ENCODE results near the gene IMP4.

Gene IMP4

DNA sequence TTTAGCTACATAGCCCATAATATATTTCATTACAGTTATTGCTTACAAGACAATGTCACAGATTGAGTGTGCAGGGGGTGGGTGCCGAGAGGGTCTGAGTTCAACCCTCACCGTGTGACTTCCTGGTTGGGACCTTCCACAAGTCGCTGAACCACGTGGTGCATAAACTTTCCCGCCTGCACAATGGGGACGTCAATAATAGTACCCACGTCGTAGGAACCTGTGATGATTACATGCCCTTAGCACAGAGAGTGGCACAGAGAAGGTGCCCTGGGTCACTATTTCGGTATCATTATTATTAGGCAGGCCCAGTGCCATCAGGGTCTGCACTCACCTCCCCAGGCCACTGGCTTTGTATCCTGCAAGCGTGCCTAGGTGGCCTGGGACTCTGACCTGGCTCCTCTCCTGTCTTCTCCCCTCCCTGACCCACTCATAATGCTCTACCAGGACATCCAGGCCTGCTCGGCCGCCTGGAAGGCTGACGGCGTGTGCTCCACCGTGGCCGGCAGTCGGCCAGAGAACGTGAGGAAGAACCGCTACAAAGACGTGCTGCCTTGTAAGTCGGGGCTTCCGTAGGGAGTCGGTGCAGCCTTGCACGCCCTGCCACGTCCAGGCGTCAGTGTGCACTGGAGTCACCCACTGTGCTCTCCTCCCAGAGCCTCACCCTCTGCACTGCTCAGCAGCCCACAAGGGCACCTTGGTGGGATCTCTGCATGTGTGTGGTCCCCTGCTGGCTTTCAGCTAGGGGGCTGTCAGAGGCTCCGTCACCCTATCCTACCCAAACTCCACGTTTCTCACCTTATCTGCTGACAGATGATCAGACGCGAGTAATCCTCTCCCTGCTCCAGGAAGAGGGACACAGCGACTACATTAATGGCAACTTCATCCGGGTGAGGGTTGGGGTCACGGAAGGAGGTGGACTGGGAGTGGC lies 16.0 kb downstream of the IMP4 start:
- no peak for DNase-seq

DNA sequence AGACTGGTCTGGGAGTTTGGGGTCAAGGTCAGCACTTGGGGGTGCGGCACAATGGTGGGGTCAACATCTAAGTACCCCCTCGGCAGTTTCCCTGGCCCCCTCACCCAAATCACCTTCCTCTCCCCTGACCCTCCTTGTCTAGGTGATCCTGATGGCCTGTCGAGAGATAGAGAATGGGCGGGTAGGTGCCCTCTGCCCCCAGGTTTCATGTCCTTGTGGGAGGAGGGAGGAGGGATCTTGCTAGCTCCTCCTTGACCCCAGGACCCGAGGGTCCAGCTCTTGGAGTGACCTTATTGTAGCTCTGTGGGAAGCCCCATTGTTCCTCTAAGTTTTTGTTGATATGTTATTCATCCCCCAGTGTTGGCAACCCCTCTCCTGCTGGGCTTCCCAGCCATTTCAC lies 16.8 kb downstream of the IMP4 start:
- DNase-seq: no peak

DNA sequence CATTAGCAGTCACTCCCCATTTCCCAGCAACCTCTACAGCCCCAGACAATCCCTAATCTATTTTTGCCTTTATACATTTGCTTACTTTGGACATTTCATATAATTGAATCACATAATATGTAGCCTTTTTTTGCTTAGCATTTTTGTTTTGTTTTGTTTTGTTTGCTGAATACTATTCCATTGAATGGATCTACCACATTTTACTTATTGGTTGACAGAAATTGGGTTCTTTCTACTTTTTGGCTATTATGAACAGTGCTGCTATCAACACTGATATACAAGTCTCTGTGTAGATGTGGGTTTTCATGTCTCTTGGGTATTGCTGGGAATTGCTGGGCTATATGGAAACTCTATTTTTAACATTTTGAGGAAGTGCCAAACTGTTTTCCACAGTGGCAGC lies 20.8 kb downstream of the IMP4 start:
- no peak for DNase-seq

DNA sequence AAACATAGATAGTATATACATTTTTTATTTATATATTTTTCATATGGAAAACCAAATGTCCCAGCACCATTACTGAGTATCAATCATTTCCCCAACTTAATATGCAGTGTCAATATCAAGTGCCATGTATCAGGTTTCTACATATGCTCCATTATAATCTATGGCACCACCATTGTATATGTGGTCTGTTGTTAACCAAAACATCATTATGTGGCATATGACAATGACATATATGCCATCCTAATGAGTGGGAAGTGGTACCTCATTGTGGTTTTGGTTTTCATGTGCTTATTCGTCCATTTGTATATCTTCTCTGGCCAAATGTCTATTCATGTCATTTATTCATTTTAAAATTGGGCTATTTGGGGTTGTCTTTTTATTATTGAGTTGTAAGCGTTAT lies 22.4 kb downstream of the IMP4 start:
- no peak for DNase-seq

DNA sequence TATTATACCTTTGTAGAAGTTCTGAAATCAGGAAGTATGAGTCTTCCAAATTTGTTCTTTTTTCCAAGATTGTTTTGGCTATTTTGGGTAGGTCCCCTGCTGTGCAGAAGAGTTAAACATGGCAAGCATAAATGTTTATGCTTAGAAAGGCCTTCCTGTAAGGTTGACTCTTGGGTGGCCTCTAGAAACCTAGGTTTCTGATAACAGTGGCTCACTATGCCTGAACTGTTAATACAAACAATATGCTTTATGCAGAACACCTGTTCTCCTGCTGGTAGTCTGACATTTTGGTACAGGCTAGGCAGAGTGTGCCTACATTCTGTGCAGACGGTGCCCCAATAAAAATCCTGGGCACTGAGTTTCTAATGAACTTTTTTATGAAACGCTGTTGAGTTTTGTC lies 23.3 kb downstream of the IMP4 start:
- no peak for DNase-seq

DNA sequence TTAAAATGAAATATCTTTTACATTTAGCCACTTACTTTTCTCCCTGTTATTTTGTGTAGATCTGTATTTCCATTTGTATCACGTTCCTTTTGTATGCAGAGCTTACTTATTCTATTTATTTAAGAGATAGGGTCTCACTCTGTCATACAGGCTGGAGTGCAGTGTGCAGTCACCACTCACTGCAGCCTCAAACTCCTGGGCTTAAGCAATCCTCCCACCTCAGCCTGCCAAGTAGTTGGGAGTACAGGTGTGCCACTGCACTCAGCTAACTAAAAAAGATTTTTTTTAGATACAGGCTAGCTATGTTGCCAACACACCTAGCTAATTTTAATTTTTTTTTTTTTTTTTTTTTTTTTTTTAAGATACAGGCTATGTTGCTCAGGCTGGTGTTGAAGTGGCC lies 24.0 kb downstream of the IMP4 start:
- no peak for DNase-seq

DNA sequence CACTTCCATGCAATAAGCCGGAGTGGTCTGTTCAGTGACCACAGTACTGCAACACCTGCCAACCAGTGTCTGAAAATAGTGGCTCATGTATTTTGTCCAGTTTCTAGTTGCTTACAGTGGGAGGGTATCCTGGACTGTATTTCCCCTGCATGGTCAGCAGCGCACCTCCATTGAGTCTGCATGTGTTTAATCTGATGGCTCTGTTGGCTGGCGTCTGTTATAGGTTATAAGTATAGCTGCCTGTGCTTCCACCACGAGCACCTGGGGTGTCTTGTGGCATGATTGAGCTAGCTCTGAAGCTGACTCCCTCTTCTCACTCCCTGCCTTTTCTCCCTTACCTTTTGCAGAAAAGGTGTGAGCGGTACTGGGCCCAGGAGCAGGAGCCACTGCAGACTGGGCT lies 26.1 kb downstream of the IMP4 start:
- DNase-seq: no peak

DNA sequence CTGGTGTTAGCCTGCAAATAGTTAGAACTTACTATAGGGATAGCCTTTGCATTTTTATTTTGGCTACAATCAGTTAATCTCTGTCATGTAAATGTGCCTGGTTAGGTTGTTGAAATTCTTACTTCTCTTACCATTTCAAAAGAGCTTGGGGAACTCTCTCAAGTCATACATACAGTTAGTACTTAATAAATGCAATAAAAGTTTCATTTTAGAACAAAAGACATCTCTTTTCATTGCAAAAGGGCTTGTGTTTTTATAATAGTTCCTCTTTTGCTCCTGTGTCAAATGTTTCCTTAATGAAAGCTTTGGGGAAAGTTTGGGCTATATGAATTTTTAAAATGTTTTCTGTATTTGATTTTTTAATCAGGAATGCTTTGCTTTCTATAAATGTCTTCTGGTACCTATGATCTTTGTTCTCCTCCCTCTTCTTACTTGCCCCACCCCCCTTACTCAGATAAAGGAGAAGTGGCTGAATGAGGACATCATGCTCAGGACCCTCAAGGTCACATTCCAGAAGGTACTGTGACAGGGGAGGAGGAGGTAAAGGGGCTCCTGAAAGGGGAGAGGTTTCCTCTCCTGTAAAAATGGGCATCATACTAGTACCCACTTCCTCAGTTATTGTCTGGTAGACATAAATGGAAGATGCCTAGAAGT lies 26.7 kb downstream of the IMP4 start:
- peak; percentile 23 to 48 for DNase-seq

DNA sequence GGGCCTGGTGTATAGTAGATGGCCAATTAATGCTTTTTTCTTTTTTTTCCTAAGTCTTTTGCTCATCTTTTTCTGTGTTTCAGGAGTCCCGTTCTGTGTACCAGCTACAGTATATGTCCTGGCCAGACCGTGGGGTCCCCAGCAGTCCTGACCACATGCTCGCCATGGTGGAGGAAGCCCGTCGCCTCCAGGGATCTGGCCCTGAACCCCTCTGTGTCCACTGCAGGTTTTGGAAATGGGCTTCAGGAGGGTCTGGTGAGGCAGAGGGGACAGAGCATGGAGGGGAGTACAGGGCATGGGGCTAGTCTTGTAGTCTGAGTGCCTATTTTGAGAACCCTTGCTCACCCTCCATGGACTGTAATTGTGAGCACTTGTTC lies 27.3 kb downstream of the IMP4 start:
- DNase-seq: no peak

DNA sequence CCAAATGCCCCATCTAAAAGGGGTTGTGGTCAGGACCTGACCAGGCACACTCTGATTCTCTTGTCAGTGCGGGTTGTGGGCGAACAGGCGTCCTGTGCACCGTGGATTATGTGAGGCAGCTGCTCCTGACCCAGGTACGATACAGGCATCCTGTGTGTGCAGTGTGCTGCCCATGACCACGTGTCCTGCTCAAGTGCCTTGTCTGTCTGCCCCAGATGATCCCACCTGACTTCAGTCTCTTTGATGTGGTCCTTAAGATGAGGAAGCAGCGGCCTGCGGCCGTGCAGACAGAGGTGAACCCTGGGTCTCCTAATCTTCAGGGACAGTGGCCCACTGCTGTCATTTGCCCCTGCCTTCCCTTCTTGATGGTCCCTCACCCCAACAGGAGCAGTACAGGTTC lies 27.8 kb downstream of the IMP4 start:
- DNase-seq: no peak

DNA sequence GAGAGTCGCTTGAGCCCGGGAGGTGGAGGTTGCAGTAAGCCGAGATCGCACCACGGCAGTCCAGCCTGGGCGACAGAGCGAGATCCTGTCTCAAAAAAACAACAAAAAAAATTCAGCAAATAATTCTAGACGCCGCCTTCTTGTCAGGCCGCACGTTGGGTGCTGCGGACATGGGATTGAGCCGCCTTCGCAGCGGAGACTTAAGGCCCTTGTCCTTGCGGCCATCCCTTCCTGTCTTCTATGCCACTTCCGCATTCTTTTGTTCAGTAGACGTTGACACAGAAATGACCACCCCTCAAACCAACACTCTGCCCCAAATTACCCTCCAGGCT lies 29.0 kb downstream of the IMP4 start:
- DNase-seq: no peak

DNA sequence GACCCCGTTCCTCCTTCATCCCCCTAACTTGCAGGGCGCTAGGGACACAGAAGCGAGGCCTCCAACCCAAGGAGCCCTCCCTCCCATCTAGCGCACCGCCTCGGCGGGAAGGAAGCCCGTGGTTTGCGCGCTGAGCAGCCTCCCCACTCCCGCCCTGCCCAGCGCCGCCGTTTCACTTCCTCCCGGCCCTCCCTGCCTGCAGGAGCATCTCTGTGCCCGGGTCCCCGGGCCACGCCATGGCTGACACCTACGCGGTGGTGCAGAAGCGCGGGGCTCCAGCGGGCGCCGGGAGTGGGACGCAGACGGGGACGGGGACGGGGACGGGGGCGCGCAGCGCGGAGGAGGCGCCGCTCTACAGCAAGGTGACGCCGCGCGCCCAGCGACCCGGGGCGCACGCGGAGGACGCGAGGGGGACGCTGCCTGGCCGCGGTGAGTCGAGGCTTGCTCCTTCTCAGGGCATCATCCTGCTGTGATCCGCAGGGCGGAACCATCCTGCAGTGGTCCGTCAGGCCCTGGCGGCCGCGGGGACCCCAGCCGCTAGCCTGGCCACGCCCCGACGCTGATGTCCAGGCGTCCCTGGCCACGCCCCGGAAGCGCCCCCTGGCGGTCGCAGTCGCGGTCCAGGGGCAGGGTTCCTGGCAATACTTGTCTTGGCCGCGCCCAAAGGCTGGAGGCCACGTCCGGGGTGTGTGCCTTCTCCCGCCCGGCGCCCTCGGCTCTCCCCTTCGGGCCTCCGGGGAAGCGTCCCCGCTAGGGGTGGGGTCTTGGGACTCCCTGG lies 29.5 kb downstream of the IMP4 start:
- DNase-seq: peak; percentile 82 to 92

DNA sequence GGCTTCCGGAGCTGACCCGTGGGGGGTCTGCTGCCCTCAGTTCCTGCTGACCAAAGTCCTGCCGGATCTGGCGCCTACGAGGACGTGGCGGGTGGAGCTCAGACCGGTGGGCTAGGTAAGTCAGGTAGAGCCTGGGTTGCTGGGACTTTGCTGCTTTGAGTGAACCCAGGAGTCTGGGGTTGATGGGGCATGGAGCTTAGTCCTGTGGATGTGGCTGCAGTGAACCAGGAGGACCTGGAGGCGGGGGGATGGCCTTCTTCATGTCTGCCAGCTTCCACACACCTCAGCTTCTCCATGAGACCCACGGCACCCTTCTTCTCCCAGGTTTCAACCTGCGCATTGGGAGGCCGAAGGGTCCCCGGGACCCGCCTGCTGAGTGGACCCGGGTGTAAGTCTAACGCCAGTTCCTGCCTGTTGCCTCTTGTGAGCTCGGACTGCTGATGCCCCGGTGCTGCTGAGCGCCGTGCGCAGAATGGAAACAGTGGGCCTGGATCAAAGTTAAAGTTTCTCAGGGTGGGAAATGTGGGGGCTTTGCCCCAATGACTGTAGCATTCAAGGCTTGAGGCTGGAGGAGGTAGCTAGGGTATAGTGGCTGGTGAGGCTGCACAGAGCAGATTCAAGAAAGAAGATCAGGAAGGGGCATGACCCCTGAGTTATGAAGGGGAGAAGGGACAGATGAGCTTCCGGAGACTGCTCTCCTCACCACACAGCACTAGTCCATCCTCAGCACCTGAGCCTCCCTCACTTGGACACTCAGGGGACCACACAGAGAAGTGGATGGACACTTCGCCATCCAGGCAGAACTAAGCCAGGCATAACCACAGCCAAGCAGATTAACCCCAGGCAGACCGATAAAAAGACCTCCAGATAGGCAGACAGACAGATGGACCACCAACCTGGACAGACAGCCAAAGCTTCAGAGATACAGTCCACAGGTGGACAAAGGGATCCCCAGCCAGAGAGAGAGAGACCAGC lies 30.4 kb downstream of the IMP4 start:
- no peak for DNase-seq

DNA sequence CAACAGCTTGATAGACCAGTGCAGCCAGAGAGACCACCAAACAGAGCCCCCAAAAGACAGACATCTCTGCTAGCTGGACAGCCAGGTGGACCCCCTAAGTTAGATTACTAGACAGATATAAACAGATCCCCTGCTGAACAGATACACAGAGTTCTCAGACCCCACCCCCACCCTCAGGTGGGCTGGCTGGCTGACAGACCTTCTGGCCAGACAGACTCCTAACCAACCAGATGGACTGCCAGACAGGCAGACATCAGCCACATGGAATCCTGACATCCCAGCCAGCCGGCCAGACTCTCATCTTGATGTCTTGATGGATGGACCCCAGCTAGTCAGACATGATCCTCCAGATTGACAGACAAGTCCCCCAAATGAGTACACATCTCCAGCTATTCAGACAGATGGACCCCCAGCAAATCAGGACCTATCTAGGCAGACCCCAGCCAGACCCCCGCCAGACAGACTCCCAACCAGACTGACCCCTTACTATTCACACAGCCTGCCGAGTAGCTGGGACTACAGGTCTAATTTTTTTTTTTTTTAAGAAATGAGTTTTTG lies 31.2 kb downstream of the IMP4 start:
- no peak for DNase-seq

DNA sequence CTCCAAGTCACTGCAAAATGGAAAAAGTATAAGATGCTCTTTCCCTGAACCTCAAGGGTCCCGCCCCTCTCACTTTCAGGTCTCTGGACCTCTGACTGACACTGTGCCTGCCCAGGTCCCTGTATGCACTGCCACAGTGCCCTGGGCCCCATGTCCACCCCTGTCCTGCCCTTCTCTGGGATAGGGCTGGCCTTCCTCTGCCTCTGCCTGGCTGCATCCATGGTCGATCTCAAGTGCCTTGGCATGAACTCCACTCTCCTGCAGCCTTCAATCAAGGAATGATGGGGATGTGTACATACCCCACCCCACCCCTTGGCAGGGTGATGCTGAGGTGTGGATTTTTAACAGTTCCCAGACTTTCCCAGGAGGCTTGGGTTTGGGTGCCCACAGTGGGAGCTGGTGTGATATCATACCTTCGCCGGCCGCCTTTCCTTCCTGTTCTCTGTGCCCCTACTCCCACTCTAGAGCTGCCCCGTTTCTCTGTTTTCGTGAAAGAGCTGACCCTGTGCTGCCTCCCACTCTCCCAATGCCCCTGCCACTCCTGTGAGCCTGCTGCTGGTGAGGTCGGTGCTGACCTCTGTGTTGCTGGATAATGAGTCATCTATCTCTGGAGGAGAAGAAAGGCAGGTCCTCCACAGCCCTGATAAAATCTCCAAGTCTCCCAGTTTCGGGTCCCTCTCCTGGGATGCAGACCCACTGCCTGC lies 32.0 kb downstream of the IMP4 start:
- peak in 1 of 2 donors; percentile 68 for DNase-seq

DNA sequence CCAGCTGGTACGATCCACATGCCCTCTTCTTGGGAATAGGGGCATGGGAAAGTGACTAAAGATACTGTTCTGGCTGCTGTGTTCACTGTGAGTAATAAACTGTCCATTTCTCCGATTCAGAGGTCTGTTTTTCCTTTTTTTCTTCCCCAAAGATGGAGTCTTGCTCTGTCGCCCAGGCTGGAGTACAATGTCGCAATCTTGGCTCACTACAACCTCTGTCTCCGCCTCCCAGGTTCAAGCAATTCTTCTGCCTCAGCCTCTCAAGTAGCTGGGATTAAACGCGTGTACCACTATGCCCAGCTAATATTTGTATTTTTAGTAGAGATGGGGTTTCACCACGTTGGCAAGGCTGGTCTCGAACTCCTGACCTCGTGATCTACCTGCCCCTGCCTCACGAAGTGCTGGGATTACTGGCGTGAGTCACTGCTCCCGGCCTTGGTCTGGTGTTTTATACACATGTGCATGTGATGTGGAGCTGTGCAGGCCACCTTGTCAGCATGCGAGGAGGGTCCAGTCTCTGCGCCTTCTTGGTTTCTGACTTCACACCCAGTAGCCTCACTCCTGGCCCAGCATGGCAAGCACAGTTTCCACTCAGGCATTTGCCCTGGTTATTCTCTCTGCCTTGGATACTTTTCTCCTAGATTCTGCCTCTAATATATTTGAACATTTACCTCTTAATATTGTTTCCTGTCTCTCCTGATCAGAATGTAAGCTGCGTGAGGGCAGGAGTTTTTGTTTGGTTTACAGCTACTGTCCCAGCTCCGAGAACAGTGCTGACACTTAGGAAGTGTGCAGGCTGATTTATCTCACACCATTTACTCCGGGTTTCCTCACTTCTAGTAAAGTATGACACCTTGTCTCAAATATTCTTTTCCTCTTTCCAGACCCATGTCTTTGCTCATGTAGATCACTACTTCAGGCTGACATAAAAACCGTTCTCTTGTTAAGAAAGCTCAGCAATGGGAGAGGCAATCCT lies 32.9 kb downstream of the IMP4 start:
- DNase-seq: no peak

DNA sequence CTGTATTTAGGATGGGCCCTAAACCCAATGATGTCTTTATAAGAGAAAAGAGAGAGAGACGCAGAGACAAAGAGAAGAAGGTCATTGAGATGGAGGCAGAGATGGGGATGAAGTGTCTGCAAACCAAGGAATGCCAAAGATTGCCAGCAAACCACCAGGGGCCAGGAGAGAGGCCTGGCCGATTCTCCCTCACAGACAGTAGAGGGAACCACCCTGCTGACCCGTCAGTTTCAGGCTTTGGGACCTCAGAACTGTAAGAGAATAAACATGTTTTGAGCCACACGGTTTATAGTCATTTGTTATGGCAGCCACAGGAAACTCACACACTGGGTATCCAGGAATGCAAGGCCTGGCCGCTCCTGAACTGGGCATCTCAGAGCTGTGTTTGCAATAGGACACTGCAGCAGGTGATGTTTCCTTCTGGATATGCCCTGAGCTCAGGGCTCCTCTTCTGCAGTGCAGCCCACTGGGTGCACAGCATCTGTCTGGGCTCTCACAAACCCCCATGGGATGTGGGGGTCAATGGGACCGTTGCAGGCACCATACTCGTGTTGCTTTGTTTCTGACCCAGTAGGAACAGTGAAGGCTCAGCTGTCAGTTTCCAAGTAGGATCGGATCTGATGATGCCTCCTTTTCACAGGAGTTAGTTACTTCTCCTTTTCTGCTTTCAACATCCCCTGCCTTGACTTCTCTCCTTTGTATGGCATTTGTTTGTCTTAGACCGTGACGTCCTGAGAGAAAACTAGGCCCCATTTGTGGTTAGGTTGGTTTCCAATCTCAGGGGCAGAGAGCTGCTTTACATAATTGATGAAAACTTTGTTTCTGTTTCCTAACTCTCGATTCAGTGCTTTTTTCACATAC lies 34.0 kb downstream of the IMP4 start:
- DNase-seq: no peak

DNA sequence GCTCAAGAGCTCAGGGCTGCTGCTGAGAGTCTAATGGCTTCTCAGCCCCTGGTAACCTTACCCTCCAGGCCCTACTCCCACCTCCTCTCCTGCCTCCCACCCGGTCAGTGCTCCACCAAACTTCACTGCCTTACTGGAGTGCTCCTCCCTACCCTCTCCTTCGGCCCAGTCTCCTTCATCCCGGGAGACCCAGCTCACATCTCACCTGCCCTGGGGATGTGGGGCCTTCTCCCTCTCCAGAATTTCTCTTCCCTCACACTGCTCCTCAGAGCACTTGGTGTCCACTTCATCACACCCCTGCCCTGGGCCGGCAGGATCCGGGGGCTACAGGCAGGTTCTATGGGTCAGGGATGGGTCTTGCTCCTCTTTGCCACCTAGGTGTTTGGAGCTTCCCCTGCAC lies 34.8 kb downstream of the IMP4 start:
- no peak for DNase-seq

DNA sequence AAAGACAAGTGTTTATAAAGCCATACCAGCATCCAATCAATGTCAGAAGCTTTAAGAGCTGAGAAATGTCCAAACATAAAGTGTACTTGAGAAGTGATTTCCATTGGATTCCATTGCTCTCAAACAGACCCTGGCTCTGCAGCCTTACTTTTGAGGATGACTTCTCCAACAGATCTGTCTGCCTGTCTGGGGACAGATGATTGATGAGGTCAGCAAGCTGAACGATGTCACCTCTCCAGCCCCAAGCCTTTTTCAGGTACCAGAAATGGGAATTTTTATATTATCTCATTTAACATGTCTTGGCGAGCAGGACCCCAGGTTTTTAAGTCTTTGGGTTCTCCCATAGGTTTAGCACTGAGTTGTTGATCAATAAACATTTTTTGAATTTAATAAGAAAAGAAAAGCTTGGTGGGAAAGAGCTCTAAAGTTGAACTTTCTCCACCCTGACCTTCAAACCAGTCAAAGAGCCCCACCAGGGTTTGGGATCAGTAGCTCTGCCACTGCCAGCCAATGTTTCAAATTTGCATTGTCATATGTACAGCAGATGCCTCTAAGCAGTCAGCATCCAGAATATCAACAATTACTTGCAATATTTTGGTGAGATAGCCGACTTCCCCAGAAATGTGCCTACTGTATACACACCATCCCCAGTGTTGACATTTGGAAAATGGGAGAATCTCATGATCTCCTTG lies 35.7 kb downstream of the IMP4 start:
- DNase-seq: no peak

Data from inflammatory macrophage treated with lipopolysaccharide for 1 hour (primary cell).